ENCODE data around the gene GINS3.
"Not testable (repeated sequence)": the region's sequence is repeated elsewhere in the genome, so short reads cannot be mapped to it uniquely, and the experiment has no call there.

GINS3 gene

GRCh38 chr16:58393138-58393504 is 850 bp downstream of the GINS3 start:
- no peak for DNase-seq

GRCh38 chr16:58396897-58397296 is 4.6 kb downstream of the GINS3 start:
- DNase-seq, result not testable (repeated sequence)

- DNase-seq, result no peak
These were observed 7.7 kb downstream of the GINS3 start for GRCh38 chr16:58399718-58400633.

DNA sequence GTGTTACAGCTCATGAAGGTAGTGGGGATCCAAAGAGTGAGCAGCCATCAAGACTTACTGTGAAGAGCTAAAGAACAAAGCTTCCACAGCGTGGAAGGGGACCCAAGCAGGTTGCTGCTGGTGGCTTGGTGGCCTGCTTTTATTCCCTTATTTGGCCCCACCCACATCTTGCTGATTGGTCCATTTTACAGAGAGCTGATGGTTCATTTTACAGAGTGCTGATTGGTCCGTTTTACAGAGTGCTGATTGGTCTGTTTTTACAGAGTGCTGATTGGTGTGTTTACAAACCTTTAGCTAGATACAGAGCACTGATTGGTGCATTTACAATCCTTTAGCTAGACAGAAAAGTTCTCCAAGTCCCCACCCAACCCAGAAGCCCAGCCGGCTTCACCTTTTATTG is 9.0 kb downstream of the GINS3 start:
- DNase-seq, result not testable (repeated sequence)

DNA sequence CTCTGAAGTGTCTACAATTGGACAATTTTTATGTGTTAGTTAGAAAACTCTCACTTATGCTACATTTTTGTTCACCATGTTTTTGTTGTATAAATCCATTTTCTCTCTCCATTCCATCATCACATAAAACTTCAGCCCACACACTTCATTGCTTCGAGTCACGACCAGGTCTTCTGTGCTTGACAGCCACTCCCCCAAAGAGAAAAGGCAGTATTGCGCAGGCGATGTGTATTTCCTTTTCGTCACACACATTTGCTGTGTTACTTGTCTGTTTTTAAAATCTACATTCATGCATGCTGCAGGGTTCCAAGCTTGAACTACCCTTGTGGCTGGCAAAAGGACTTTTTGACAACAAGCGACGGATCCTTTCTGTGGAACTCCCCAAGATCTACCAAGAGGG is 10.5 kb downstream of the GINS3 start:
- no peak for DNase-seq

DNA sequence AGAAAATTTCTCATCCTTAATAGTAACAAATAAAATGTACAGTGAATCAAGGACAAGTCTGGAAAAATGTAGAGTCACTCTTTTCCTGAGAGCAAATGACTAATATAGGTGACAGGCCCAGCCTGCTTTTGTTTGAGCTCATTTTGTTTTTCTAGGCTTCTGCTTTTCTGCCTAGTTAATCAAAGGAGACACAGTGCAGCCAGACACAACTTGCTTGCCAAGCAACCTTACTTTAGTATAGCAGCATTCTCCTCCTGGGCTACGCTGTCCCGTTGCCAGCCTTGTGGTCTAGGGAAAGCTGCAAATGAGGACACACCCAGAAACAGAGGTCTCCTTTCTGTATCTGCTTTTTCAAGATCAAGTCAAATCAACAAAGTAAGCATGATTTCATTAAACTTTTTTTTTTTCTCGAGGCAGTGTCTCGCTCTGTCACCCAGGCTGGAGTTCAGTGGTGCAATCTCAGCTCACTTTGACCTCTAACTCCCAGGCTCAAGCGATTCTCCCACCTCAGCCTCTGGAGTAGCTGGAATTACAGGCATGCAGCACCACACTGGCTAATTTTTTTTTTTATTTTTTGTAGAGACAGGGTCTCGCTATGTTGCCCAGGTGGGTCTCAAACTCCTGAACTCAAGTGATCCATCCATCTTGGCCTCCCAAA is 17.2 kb downstream of the GINS3 start:
- no peak for DNase-seq

GRCh38 chr16:58411336-58411735 is 19.1 kb downstream of the GINS3 start:
- no peak for DNase-seq

DNA sequence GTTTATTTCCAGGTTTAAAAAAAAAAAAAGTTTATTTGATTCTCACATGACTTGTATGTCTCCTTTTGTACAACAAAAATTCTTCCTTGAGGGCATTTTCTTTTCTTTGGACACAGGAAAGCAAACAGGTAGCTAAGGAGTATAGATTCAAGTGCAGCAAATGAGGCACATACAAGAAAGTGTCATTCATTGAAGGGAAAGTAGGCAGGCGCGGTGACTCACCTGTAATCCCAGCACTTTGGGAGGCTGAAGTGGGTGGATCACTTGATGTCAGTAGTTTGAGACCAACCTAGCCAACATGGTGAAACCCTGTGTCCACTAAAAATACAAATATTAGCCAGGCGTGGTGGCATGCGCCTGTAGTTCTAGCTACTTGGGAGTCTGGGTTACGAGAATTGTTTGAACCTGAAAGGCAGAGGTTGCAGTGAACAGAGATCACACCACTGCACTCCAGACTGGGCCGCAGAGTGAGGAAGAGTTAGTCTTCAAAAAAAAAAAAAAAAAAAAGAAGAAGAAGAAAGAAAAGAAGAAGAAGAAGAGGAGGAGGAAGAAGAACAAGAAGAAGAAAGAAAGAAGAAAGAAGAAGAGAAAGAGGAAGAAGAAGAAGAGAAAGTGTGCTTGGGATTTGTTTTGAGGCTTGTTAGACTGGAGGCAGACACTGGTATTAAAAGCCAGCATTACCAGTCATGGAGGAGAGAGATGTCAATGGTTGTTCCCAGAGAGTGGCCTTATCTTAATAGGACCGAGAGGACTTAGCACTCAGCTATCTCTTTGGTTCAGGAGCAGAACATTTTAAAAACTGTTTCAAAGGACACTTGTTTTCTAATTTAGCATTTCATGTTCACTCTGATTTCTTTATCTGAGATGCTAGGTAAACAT is 19.7 kb downstream of the GINS3 start:
- DNase-seq, result no peak

- not testable (repeated sequence) for DNase-seq
These were observed 20.3 kb downstream of the GINS3 start for GRCh38 chr16:58412615-58412970.

GRCh38 chr16:58413359-58413758 is 21.1 kb downstream of the GINS3 start:
- DNase-seq, result no peak

GRCh38 chr16:58415003-58415402 is 22.7 kb downstream of the GINS3 start:
- no peak for DNase-seq

- DNase-seq, result not testable (repeated sequence)
These were observed 23.7 kb downstream of the GINS3 start for GRCh38 chr16:58415961-58416360.

GRCh38 chr16:58417035-58417434 is 24.8 kb downstream of the GINS3 start:
- no peak for DNase-seq

GRCh38 chr16:58417600-58417999 is 25.3 kb downstream of the GINS3 start:
- DNase-seq, result no peak

DNA sequence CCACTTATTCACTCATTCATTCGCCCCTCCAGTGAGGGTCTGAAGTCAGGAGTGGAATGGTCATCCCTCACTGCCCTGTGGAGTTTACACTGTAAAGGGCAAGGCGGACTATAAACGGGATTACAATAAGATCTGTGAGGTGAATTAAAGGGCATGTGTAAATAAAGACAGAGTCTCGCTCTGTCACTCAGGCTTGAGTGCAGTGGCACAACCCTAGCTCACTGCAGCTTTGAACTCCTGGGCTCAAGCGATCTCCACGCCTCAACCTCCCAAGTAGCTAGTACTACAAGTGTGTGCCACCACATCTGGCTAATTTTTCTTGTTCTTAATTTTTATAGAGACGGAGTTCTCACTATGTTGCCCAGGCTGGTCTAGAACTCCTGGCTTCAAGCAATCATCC is 25.8 kb downstream of the GINS3 start:
- no peak for DNase-seq

DNA sequence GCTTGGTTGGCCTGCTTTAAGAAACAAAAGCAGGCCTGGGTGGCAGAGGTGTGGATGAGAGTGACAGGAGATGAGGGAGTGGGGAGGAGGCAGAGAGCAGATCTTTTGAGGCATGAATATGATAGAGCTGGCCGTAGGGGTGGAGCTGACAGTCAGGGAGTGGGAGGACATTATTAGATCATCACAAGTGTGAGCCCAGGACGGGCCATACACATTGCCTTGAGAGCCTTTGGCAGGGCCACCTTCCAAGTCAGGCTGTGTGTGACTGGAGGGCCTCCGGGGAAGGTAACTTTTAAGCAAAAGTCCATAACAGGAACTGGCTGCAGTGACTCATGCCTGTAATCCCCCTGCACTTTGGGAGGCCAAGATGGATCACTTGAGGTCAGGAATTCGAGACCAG is 26.3 kb downstream of the GINS3 start:
- DNase-seq, result no peak

DNA sequence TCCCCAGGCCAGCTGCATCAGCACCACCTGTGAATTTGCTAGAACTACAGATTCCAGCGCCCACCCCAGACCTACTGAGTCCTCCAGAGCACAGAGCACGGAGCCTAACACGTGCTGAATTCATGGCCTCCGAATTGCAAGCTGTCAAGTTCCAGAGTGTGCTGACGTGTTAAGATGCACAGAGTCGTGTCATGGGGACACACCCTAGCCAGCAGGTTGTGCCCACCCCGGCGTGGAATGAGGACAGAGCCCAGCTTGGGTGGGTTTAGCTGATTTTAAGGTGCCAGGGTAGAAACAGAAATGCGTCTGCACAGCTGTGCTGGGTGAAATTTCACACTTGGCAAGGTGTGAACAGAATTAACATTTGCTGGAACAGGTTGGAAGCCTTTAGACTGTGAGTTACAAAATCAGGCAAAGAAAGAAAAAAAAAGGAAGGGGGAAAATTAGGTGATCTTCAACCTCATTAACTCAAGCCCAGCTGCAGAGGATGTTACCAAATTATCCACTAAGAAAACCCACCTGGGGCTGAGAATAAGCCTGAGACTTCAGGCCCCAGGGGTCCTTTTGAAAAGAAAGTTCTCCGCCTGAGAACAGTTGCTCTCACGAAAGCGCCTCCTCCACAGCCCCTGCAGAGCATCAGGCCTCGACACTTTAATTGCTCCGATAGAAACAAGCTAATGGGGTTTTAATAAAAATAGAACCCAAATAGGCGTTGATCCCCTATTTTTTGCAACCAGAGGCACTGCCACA is 27.1 kb downstream of the GINS3 start:
- DNase-seq, result no peak

- DNase-seq, result no peak
These were observed 28.8 kb downstream of the GINS3 start for GRCh38 chr16:58421059-58421458.

GRCh38 chr16:58421529-58421928 is 29.3 kb downstream of the GINS3 start:
- DNase-seq, result no peak

- no peak for DNase-seq
These were observed 30.5 kb downstream of the GINS3 start for GRCh38 chr16:58422809-58423208.

- DNase-seq, result no peak
These were observed 33.0 kb downstream of the GINS3 start for GRCh38 chr16:58425245-58425644.

DNA sequence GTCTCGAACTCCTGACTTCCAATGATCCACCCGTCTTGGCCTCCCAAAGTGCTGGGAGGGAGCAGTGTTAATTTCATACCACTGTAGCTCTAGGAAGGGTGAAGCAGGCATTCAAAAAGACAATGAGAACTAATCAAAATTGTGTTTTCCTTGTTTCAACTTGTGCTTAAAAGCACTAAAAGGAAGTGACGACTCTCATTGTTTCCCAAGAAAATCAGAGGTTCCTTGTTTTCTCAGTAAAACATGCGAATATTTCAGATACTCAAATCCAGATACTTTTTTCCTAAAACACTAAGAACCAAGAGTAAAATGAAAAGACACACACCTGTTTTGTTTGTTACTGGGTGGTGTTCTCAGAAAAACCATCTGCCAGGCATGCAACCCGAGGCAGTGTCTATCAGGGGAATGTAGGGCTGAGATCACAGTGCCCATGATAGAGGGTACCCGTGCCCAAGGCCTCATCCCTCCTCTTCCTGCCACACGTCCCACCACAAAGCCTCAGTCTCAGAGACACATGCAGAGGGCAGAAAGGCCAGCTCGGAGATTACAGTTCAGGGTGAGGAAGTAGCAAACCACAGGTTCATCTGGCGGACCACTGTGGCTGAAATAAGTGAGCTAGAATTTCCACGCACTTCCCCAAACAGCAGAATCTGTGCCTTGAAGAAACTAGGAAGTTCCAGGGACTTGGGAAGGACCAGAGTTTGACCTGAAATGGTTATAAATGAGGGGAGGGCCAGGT is 33.7 kb downstream of the GINS3 start:
- DNase-seq, result no peak
